CD1c-positive myeloid dendritic cell (primary cell): ENCODE data around the gene SSC4D.

Source experiments
- DNase-seq: peaks from one replicate; pipeline ENCODE4 v3.0.0-alpha.2; 2016; ENCODE audit errors: extremely low spot score

SSC4D gene

GRCh38 chr7:76354516-76354915, 55.0 kb downstream of the SSC4D start:
- no peak for DNase-seq

- no peak for DNase-seq
These were observed 55.8 kb downstream of the SSC4D start for GRCh38 chr7:76353744-76354143.

GRCh38 chr7:76352193-76352592, 57.3 kb downstream of the SSC4D start:
- no peak for DNase-seq

GRCh38 chr7:76351372-76351771, 58.1 kb downstream of the SSC4D start:
- DNase-seq = no peak

- no peak for DNase-seq
These were observed 60.1 kb downstream of the SSC4D start for GRCh38 chr7:76349313-76349885.

GRCh38 chr7:76347710-76348109, 61.8 kb downstream of the SSC4D start:
- no peak for DNase-seq

- DNase-seq = peak; percentile 52
These were observed 62.7 kb downstream of the SSC4D start for GRCh38 chr7:76346778-76347177.

GRCh38 chr7:76346097-76346496, 63.4 kb downstream of the SSC4D start:
- no peak for DNase-seq

- no peak for DNase-seq
These were observed 65.6 kb downstream of the SSC4D start for GRCh38 chr7:76343931-76344321.

GRCh38 chr7:76343294-76343930, 66.1 kb downstream of the SSC4D start:
- DNase-seq = no peak

- no peak for DNase-seq
These were observed 67.3 kb downstream of the SSC4D start for GRCh38 chr7:76342222-76342621.

- DNase-seq = no peak
These were observed 68.8 kb downstream of the SSC4D start for GRCh38 chr7:76340617-76341131.
